Sigmoid colon (tissue), 7 donors: ENCODE data around the gene LIMD2. TPM values are rescaled to one million over a fixed set of nuclear protein-coding genes. Genes with fewer than 3 reads are reported as not detected.

Source experiments
- DNase-seq: peaks from one replicate; pipeline ENCODE4 v3.0.0-alpha.2; 2019
- H3K27ac ChIP-seq, 4 donors: fragments of 200-600 bp; sonication (generic); one replicate each; pipeline ENCODE4 v1.5.1; 2016 to 2019; ENCODE audit warnings: mild to moderate bottlenecking in 1 of 4
- H3K27me3 ChIP-seq, 3 donors: fragments of 200-600 bp; sonication (generic); one replicate each; pipeline ENCODE4 v1.5.1; 2019; ENCODE audit warnings: mild to moderate bottlenecking in 1 of 3
- H3K36me3 ChIP-seq, 4 donors: fragments of 200-600 bp; sonication (generic); one replicate each; pipeline ENCODE4 v1.5.1; 2016 to 2019
- H3K4me1 ChIP-seq, 4 donors: fragments of 200-600 bp; sonication (generic); one replicate each; pipeline ENCODE4 v1.5.1; 2017 to 2019
- H3K4me3 ChIP-seq, 4 donors: fragments of 200-600 bp; sonication (generic); one replicate each; pipeline ENCODE4 v1.5.1; 2017 to 2019; ENCODE audit warnings: mild to moderate bottlenecking in 2 of 4, moderate library complexity in 1 of 4
- H3K9me3 ChIP-seq, 4 donors: fragments of 200-600 bp in 3 of 4; sonication (generic) in 3 of 4; one replicate each; pipeline versions ENCODE4 v1.5.1 to v1.6.1; 2013 to 2019
- EP300 ChIP-seq, 4 donors: sonication (generic); formaldehyde crosslinking; IDR thresholded peaks; one replicate each; pipeline ENCODE4 v1.6.1; 2017; ENCODE audit warnings: antibody characterized with exemption in 4 of 4
- POLR2A ChIP-seq, 2 donors: fragments of 450-650 bp; IDR thresholded peaks; one replicate each; pipeline ENCODE4 v1.6.1; 2016; ENCODE audit warnings: antibody characterized with exemption in 2 of 2, mild to moderate bottlenecking in 2 of 2, moderate library complexity in 2 of 2
- POLR2AphosphoS5 ChIP-seq, 4 donors: sonication (generic); formaldehyde crosslinking; IDR thresholded peaks; one replicate each; pipeline ENCODE4 v1.6.1; 2017; ENCODE audit warnings: antibody characterized with exemption in 4 of 4
- WGBS, 2 donors: extraction: QIAGEN DNeasy Blood & Tissue Kit; methylation state at CpG; one replicate each; pipeline ENCODE4 v1.1.7; 2013; 5-methylcytosine and 5-hydroxymethylcytosine counted together
- intact Hi-C: fragments of 100-400 bp; cut with DNase I; formaldehyde crosslinking; loops from one replicate; pipeline ENCODE4 v1.15.1; 2023
- polyA plus RNA-seq, 3 donors: library from polyadenylated mRNA; stranded (reverse); fragments of 200-250 nt; gene quantifications; one replicate each; pipeline ENCODE4 v1.2.3, GENCODE V29; 2013
- total RNA-seq, 4 donors: library from RNA; depleted of rRNA; stranded (reverse); fragments of >200 nt; gene quantifications; one replicate each; pipeline ENCODE4 v1.1.0, GENCODE V29; 2016
- TF ChIP-seq, protein P1 (sequence below), 4 experiments: fragments of 450-650 bp in 3 of 4; fragments of 200-600 bp in 1 of 4; IDR thresholded peaks; one replicate each; pipeline ENCODE4 v1.5.1; 2016 to 2019; ENCODE audit warnings: antibody characterized with exemption in 4 of 4, mild to moderate bottlenecking in 3 of 4, moderate library complexity in 2 of 4
- donor health status: healthy with polysubstance abuse.
- donor health status: Bipolar disorder and iron deficiency.
- donor health status: healthy.

The LIMD2 gene
- total and polyA plus RNA-seq, 7 donors: 3.0 to 119 (median 7.5) TPM

DNA sequence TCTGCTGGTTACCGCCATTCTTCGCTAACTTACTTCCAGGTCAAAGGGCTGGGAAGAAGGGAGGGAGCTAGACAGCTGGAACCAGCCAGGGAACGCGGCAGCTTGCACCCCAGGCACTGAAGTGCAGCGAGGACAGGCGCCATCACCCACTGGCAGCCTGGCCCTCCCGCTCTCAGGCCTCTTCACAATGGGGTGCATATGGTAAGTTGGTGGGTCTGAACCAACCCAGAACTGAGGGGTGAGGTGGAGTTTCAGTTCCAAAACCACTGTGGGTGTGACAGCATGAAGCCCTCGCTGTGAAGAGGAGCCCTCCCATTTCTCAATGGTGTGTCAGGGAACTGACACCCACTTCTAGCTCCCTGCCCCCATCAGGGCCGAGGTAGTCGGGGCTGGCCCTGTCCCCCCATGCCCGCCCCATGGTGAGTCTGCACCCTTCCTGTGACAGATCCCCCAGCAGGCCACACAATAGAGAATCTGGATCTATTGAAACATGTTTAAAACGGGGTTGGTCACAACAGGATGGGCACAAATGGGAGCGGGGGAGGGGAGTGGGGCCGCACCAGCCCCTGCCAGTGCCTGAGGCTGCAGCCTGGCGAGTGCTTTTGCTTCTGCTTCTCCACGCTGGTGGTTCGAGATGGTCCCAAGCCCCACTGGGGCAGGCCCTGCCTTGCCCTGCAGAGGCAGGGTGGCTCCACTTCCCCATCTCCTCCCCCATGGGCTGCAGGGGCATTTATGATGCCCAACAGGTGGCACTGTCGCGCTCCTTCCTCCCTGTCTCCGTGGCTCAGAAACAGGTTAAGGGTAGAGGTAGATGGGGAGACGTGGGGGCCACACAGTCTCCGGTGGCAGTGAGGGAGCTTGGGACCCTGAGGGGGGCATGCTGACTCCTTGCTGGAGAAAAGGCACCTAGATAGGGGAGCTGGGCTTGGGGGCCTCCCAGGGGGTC is 2.3 kb downstream of the LIMD2 start:
- Histone ChIP-seq H3K4me1 (peaks cover 0 to 54% (median 42%) of the 10 kb centered on the region in 4 donors), H3K27me3 (no peaks in the 10 kb centered on the region), H3K4me3 (peak overlapping the region in 2 of 4 donors; percentile 64 to 76), H3K36me3 (peaks cover 0 to 20% (median 14%) of the 10 kb centered on the region in 4 donors), H3K9me3 (no peaks in the 10 kb centered on the region), H3K27ac (peak overlapping the region; percentile 65 to 75 (median 70))
- intact Hi-C loops: loop anchor here (5.0 kb wide), 1 partner anchor 75 kb away; the partner anchor contains the start of gene MAP3K3
- DNase-seq: no peak
- TF ChIP-seq, protein P1, sequence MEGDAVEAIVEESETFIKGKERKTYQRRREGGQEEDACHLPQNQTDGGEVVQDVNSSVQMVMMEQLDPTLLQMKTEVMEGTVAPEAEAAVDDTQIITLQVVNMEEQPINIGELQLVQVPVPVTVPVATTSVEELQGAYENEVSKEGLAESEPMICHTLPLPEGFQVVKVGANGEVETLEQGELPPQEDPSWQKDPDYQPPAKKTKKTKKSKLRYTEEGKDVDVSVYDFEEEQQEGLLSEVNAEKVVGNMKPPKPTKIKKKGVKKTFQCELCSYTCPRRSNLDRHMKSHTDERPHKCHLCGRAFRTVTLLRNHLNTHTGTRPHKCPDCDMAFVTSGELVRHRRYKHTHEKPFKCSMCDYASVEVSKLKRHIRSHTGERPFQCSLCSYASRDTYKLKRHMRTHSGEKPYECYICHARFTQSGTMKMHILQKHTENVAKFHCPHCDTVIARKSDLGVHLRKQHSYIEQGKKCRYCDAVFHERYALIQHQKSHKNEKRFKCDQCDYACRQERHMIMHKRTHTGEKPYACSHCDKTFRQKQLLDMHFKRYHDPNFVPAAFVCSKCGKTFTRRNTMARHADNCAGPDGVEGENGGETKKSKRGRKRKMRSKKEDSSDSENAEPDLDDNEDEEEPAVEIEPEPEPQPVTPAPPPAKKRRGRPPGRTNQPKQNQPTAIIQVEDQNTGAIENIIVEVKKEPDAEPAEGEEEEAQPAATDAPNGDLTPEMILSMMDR (IDR thresholded peaks at IDR 0.05): peak in 3 of 4 experiments; percentile 23 to 35 (median 31)
- TF ChIP-seq EP300 (IDR thresholded peaks at IDR 0.05) (no peak), POLR2AphosphoS5 (IDR thresholded peaks at IDR 0.05) (peak in 2 of 4 donors; percentile 10 to 35), POLR2A (IDR thresholded peaks at IDR 0.05) (no peak)
- 43 to 55% methylated on average over 22 of the region's 22 CpGs for WGBS, 2 donors

DNA sequence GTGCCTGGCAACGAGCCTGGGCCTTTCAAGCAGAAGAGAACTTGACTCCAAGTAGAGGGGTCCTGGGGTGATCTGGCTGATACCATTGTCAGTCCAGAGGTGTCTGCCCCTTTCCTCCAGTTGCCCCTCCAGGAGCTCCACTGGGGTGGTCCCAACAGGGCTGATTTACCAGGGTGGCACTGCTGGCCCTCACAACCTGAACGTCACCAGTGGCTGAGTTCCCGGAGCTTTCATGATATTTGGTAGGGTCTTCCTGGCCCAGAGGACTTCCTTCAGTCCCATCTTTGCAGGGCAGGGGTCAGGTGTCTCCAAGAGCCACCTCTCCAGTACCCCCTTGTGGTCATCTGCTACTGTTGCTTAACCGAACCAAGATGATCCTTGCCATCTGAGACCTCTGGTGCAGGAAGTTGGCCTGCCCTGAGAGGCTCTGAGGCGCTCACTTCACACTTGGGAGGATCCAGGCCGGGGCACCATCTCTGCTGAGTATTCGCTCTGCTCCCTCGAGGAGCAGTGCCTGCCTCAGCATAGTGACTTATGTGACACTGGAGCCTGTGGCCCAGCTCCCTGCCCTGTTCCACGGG is 3.5 kb downstream of the LIMD2 start:
- WGBS, 2 donors: 50 to 70% methylated on average over 9 of the region's 9 CpGs
- Histone ChIP-seq H3K4me3 (no peak overlapping the region), H3K27ac (peak overlapping the region; percentile 11 to 75 (median 60)), H3K9me3 (no peaks in the 10 kb centered on the region), H3K4me1 (peaks cover 0 to 51% (median 38%) of the 10 kb centered on the region in 4 donors), H3K36me3 (peaks cover 1 to 32% (median 25%) of the 10 kb centered on the region in 4 donors), H3K27me3 (no peaks in the 10 kb centered on the region)
- TF ChIP-seq, protein P1 (IDR thresholded peaks at IDR 0.05): peak in 2 of 4 experiments; percentile 20 to 40
- TF ChIP-seq POLR2AphosphoS5 (IDR thresholded peaks at IDR 0.05) (peak in 2 of 4 donors; percentile 20 to 37), EP300 (IDR thresholded peaks at IDR 0.05) (no peak)
- intact Hi-C loops: loop anchor here (5.0 kb wide), 1 partner anchor 74 kb away; the partner anchor contains the start of gene MAP3K3
- no peak for DNase-seq

DNA sequence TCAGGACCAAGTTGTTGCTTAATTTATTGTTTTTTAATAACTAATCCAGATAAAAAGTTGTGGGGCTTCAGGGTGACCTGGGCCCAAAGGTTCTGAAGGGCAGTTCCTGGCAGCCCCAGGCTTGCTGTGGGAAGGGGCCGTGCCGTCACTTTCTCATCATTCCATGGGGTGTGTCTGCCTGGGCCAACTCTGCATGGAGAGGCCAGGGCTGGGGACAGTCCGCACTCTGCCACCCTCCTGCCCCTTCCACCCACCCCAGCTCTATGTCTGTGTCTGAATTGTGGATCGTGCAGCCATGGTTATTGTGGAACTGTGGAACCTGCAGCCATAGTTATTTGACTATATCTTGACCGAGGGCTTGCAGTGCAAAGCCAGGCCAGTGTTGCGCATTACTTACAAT is 4.0 kb downstream of the LIMD2 start:
- H3K4me1 ChIP-seq: peaks cover 0 to 45% (median 32%) of the 10 kb centered on the region in 4 donors
- WGBS, 2 donors: 88 to 89% methylated on average over 6 of the region's 6 CpGs
- TF ChIP-seq POLR2AphosphoS5 (IDR thresholded peaks at IDR 0.05): peak in 2 of 4 donors; percentile 2 to 13
- TF ChIP-seq, protein P1 (IDR thresholded peaks at IDR 0.05): no peak
- TF ChIP-seq POLR2A (IDR thresholded peaks at IDR 0.05): no peak
- H3K36me3 ChIP-seq: peaks cover 7 to 38% (median 30%) of the 10 kb centered on the region in 4 donors
- no peaks in the 10 kb centered on the region for H3K9me3 ChIP-seq
- H3K27me3 ChIP-seq: no peaks in the 10 kb centered on the region
- H3K27ac ChIP-seq: no peak overlapping the region
- H3K4me3 ChIP-seq: no peak overlapping the region
- no peak for DNase-seq
- intact Hi-C loops: loop anchor here (5.0 kb wide), 1 partner anchor 74 kb away; the partner anchor contains the start of gene MAP3K3

DNA sequence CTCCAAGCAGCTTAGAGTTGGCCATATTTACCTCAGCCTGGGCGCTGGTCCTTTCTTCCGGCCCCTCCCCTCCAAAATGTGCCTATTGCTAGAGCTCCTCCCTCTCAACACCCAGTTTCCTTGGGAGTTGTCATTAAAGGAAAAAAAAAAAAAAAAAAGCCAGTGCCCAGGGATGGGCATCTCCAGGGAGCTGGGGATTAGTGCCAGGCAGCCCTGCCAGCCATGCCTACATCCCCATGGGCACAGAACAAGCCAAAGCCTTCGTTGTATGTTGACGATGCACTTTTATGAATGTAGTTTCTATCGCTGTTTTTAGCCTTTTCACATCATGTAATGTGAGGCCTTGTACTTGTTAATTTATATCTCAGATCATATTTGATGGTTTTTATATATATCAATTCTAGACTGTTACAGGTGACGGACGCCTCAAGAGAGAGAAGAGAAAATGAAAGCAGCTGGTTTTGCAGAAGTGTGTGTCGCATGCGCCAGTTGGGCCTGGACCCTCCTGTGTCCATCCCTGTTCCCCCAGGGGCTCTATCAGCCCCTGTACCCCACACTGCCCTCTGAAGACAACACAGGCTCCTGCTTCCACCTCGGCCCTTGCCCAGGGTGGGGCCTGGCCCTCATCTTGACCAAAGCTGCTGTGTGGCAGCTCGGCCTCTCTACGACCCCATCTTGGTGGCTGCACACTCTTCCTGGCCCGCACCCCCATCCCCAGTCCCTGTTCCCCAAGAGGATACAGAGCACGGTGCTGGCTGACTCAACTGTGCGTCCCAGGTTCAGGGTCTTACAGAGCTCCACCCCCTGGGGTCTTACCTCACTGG is 4.8 kb downstream of the LIMD2 start:
- Histone ChIP-seq H3K4me1 (peaks cover 0 to 38% (median 25%) of the 10 kb centered on the region in 4 donors), H3K36me3 (peaks cover 14 to 45% (median 38%) of the 10 kb centered on the region in 4 donors), H3K9me3 (no peaks in the 10 kb centered on the region), H3K27ac (peak overlapping the region in 3 of 4 donors; percentile 27 to 37 (median 35)), H3K4me3 (no peak overlapping the region), H3K27me3 (no peaks in the 10 kb centered on the region)
- TF ChIP-seq POLR2A (IDR thresholded peaks at IDR 0.05) (no peak), EP300 (IDR thresholded peaks at IDR 0.05) (no peak), POLR2AphosphoS5 (IDR thresholded peaks at IDR 0.05) (peak in 1 of 4 donors; percentile 0)
- TF ChIP-seq, protein P1 (IDR thresholded peaks at IDR 0.05): no peak
- DNase-seq: no peak
- intact Hi-C loops: loop anchor here (5.0 kb wide), 1 partner anchor 73 kb away; the partner anchor contains the start of gene MAP3K3
- 76 to 81% methylated on average over 15 of the region's 15 CpGs for WGBS, 2 donors
